ENCODE measurements around the gene ZNF672. TPM values are rescaled to one million over a fixed set of nuclear protein-coding genes. Genes with fewer than 3 reads are reported as not detected.
A peak's percentile ranks its signal among the peaks of the same experiment; 100 is the strongest.

Gene ZNF672
- total and polyA plus RNA-seq, 2 experiments from 2014 or later, result 10.3 to 39.7 TPM

GRCh38 chr1:248858891-248859889 is 21.2 kb downstream of the ZNF672 start, which contains the start of gene ZNF692:
ZNF692 (minus strand) TSS chr1:248859085; CDS start chr1:248858309, 776 bp downstream.
- H3K27me3 ChIP-seq (ENCODE audit: insufficient read depth), result peaks cover 35% of the 10 kb centered on the region
- 0 out of 2 replicates have a peak, but pooled peaks cover 8% of the 10 kb centered on the region for H3F3A ChIP-seq (replicated peaks; ENCODE audit: low read depth)
- H4K20me1 ChIP-seq (replicated peaks; ENCODE audit: insufficient read depth), result no peaks in the 10 kb centered on the region
- peaks cover 7% of the 10 kb centered on the region; the same call in 2 of the 3 replicates for H3K36me3 Mint-ChIP-seq (ENCODE audit: low read depth)
- H3K4me2 ChIP-seq, result peak within 1 kb of the TSS; percentile 98
- peaks cover 23% of the 10 kb centered on the region for H3K27me3 Mint-ChIP-seq (ENCODE audit: insufficient read depth, low read depth, poor library complexity)
- H3K4me3 Mint-ChIP-seq, result peak within 1 kb of the TSS; percentile 89
- DNase-seq (ENCODE audit: low spot score) (peak; percentile 98), ATAC-seq (peak; percentile 74)
- H3K27ac ChIP-seq (ENCODE audit: low read depth), result peak within 1 kb of the TSS; percentile 88
- H3K9me3 Mint-ChIP-seq, result no peaks in the 10 kb centered on the region; the same call in 1 of the 3 replicates
- H3K36me3 ChIP-seq (ENCODE audit: insufficient read depth), result peaks cover 15% of the 10 kb centered on the region
- peak within 1 kb of the TSS; percentile 89 for H3K4me3 ChIP-seq
- H3K27ac Mint-ChIP-seq, result peak within 1 kb of the TSS; percentile 97
- peak within 1 kb of the TSS; percentile 98 for H2AFZ ChIP-seq
- peaks cover 26% of the 10 kb centered on the region for H3K4me1 Mint-ChIP-seq
- TF ChIP-seq POLR2AphosphoS5 (IDR thresholded peaks at IDR 0.05; ENCODE audit: low read depth) (peak; percentile 85), CREB1 (CRISPR knock-in tag; IDR thresholded peaks at IDR 0.05; ENCODE audit: low read depth) (peak; percentile 23; the same call in 1 of the 2 replicates), ZNF462 (CRISPR knock-in tag; IDR thresholded peaks at IDR 0.05) (no peak)
- H3K4me1 ChIP-seq (ENCODE audit: insufficient read depth), result peaks cover 27% of the 10 kb centered on the region
- H3K9me2 ChIP-seq (ENCODE audit: insufficient read depth), result no peaks in the 10 kb centered on the region
- no peaks in the 10 kb centered on the region; the same call in 1 of the 2 replicates for H3K79me2 ChIP-seq (replicated peaks; ENCODE audit: insufficient read depth)
